ENCODE measurements around the gene SRD5A3. TPM values are rescaled to one million over a fixed set of nuclear protein-coding genes. Genes with fewer than 3 reads are reported as not detected.

The SRD5A3 gene
- total RNA-seq, 1 experiment from 2014 or later: 39.6 TPM

GRCh38 chr4:55364691-55365344, 18.8 kb downstream of the SRD5A3 start:
- DNase-seq: no peak
- no TSS peak for BruUV-seq (replicated peaks)
- CTCF ChIA-PET: no interaction called here
- Mint-ChIP-seq H3K4me1 (ENCODE audit: low read depth, unreplicated experiment) (no peaks in the 10 kb centered on the region), H3K36me3 (ENCODE audit: insufficient read depth, unreplicated experiment) (peaks cover 4% of the 10 kb centered on the region), H3K27ac (ENCODE audit: unreplicated experiment) (no peak overlapping the region), H3K27me3 (ENCODE audit: unreplicated experiment) (no peaks in the 10 kb centered on the region), H3K4me3 (ENCODE audit: low read depth, unreplicated experiment) (no peak overlapping the region), H3K9me3 (ENCODE audit: low read depth, unreplicated experiment) (no peaks in the 10 kb centered on the region)
- TF ChIP-seq CTCF (IDR thresholded peaks at IDR 0.05; ENCODE audit: unreplicated experiment): no peak
- intact Hi-C loops (cut with micrococcal nuclease; ENCODE audit: unreplicated experiment): no loop called here

GRCh38 chr4:55365345-55365728, 19.3 kb downstream of the SRD5A3 start:
- Mint-ChIP-seq H3K27ac (ENCODE audit: unreplicated experiment) (no peak overlapping the region), H3K9me3 (ENCODE audit: low read depth, unreplicated experiment) (no peaks in the 10 kb centered on the region), H3K4me1 (ENCODE audit: low read depth, unreplicated experiment) (no peaks in the 10 kb centered on the region), H3K4me3 (ENCODE audit: low read depth, unreplicated experiment) (no peak overlapping the region), H3K27me3 (ENCODE audit: unreplicated experiment) (no peaks in the 10 kb centered on the region), H3K36me3 (ENCODE audit: insufficient read depth, unreplicated experiment) (peaks cover 9% of the 10 kb centered on the region)
- CTCF ChIA-PET: no interaction called here
- BruUV-seq (replicated peaks): no TSS peak
- intact Hi-C loops (cut with micrococcal nuclease; ENCODE audit: unreplicated experiment): no loop called here
- DNase-seq: no peak
- no peak for TF ChIP-seq CTCF (IDR thresholded peaks at IDR 0.05; ENCODE audit: unreplicated experiment)

GRCh38 chr4:55366621-55367020, 20.6 kb downstream of the SRD5A3 start:
- Mint-ChIP-seq H3K4me3 (ENCODE audit: low read depth, unreplicated experiment) (no peak overlapping the region), H3K9me3 (ENCODE audit: low read depth, unreplicated experiment) (no peaks in the 10 kb centered on the region), H3K27ac (ENCODE audit: unreplicated experiment) (no peak overlapping the region), H3K36me3 (ENCODE audit: insufficient read depth, unreplicated experiment) (peaks cover 5% of the 10 kb centered on the region), H3K27me3 (ENCODE audit: unreplicated experiment) (no peaks in the 10 kb centered on the region), H3K4me1 (ENCODE audit: low read depth, unreplicated experiment) (no peaks in the 10 kb centered on the region)
- TF ChIP-seq CTCF (IDR thresholded peaks at IDR 0.05; ENCODE audit: unreplicated experiment): no peak
- intact Hi-C loops (cut with micrococcal nuclease; ENCODE audit: unreplicated experiment): no loop called here
- DNase-seq: no peak
- no TSS peak for BruUV-seq (replicated peaks)
- CTCF ChIA-PET: no interaction called here

- DNase-seq: no peak
- H3K9me3 Mint-ChIP-seq (ENCODE audit: low read depth, unreplicated experiment): no peaks in the 10 kb centered on the region
- no peaks in the 10 kb centered on the region for H3K27me3 Mint-ChIP-seq (ENCODE audit: unreplicated experiment)
- CTCF ChIA-PET: no interaction called here
- H3K4me1 Mint-ChIP-seq (ENCODE audit: low read depth, unreplicated experiment): no peaks in the 10 kb centered on the region
- H3K4me3 Mint-ChIP-seq (ENCODE audit: low read depth, unreplicated experiment): no peak overlapping the region
- no peak for TF ChIP-seq CTCF (IDR thresholded peaks at IDR 0.05; ENCODE audit: unreplicated experiment)
- H3K36me3 Mint-ChIP-seq (ENCODE audit: insufficient read depth, unreplicated experiment): peaks cover 5% of the 10 kb centered on the region
- no TSS peak for BruUV-seq (replicated peaks)
- H3K27ac Mint-ChIP-seq (ENCODE audit: unreplicated experiment): no peak overlapping the region
- intact Hi-C loops (cut with micrococcal nuclease; ENCODE audit: unreplicated experiment): no loop called here
Observed at GRCh38 chr4:55367084-55367722, 21.2 kb downstream of the SRD5A3 start.

Data from Calu3 (cell line).